Prostate gland (tissue), 2 donors: ENCODE data around the gene SLC16A9.

Source experiments
- POLR2A ChIP-seq: fragments of 450-650 bp; IDR thresholded peaks from one replicate; pipeline ENCODE4 v1.6.1; 2016; ENCODE audit warnings: antibody characterized with exemption, mild to moderate bottlenecking
- TF ChIP-seq, protein P1 (sequence below), 4 experiments: fragments of 200-600 bp in 2 of 4; fragments of 450-650 bp in 2 of 4; sonication (generic) in 2 of 4; IDR thresholded peaks; 1 replicate in 3 of 4; 2 replicates in 1 of 4; pipeline ENCODE4 v1.5.1; 2016 to 2019; ENCODE audit warnings: antibody characterized with exemption in 4 of 4, mild to moderate bottlenecking in 2 of 4, moderate library complexity in 2 of 4

- TF ChIP-seq, protein P1, sequence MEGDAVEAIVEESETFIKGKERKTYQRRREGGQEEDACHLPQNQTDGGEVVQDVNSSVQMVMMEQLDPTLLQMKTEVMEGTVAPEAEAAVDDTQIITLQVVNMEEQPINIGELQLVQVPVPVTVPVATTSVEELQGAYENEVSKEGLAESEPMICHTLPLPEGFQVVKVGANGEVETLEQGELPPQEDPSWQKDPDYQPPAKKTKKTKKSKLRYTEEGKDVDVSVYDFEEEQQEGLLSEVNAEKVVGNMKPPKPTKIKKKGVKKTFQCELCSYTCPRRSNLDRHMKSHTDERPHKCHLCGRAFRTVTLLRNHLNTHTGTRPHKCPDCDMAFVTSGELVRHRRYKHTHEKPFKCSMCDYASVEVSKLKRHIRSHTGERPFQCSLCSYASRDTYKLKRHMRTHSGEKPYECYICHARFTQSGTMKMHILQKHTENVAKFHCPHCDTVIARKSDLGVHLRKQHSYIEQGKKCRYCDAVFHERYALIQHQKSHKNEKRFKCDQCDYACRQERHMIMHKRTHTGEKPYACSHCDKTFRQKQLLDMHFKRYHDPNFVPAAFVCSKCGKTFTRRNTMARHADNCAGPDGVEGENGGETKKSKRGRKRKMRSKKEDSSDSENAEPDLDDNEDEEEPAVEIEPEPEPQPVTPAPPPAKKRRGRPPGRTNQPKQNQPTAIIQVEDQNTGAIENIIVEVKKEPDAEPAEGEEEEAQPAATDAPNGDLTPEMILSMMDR (IDR thresholded peaks at IDR 0.05), result no peak
- TF ChIP-seq POLR2A, result no peak
These were observed 74.0 kb downstream of the SLC16A9 start for GRCh38 chr10:59635502-59636290.
